Neural progenitor cell (in vitro differentiated cells): Measurements from ENCODE around the gene BTBD7. TPM values are rescaled to one million over a fixed set of nuclear protein-coding genes. Genes with fewer than 3 reads are reported as not detected.
A peak's percentile ranks its signal among the peaks of the same experiment; 100 is the strongest.

Source experiments
- DNase-seq: peaks from one replicate; pipeline ENCODE4 v3.0.0-alpha.2; 2016; ENCODE audit warnings: low spot score
- H2AFZ ChIP-seq: fragments of 200-600 bp; sonication (generic); replicated peaks from 2 replicates; pipeline ENCODE4 v1.6.1; 2016; ENCODE audit warnings: antibody characterized with exemption
- H3F3A ChIP-seq: fragments of 200-600 bp; sonication (generic); 2 replicates; pipeline ENCODE4 v1.6.1; 2016; ENCODE audit warnings: antibody characterized with exemption, low read depth
- H3K27ac ChIP-seq: fragments of 200-600 bp; sonication (generic); 2 replicates; pipeline ENCODE4 v1.5.1; 2016; ENCODE audit warnings: mild to moderate bottlenecking
- H3K27me3 ChIP-seq: fragments of 200-600 bp; sonication (generic); 2 replicates; pipeline ENCODE4 v1.6.1; 2016; ENCODE audit warnings: mild to moderate bottlenecking, moderate library complexity
- H3K36me3 ChIP-seq: fragments of 200-600 bp; sonication (generic); 2 replicates; pipeline ENCODE4 v1.5.1; 2016
- H3K4me1 ChIP-seq: fragments of 200-600 bp; sonication (generic); 2 replicates; pipeline ENCODE4 v1.6.1; 2016; ENCODE audit warnings: mixed run types
- H3K4me2 ChIP-seq: fragments of 200-600 bp; sonication (generic); 2 replicates; pipeline ENCODE4 v1.6.1; 2016
- H3K4me3 ChIP-seq: fragments of 200-600 bp; sonication (generic); 2 replicates; pipeline ENCODE4 v1.5.1; 2016
- H3K79me2 ChIP-seq: fragments of 200-600 bp; sonication (generic); 2 replicates; pipeline ENCODE4 v1.6.1; 2016; ENCODE audit warnings: low read depth
- H3K9ac ChIP-seq: fragments of 200-600 bp; sonication (generic); 2 replicates; pipeline ENCODE4 v1.6.1; 2016
- H3K9me3 ChIP-seq: fragments of 200-600 bp; sonication (generic); 2 replicates; pipeline ENCODE4 v1.5.1; 2016; ENCODE audit warnings: low read depth
- H4K20me1 ChIP-seq: fragments of 200-600 bp; sonication (generic); 2 replicates; pipeline ENCODE4 v1.6.1; 2016; ENCODE audit warnings: low read depth
- H3K27ac Mint-ChIP-seq: 3 replicates; pipeline ENCODE4 v1.8.0; 2021; ENCODE audit warnings: mixed read lengths
- H3K27me3 Mint-ChIP-seq: 2 replicates; pipeline ENCODE4 v1.8.0; 2022; ENCODE audit warnings: low read depth, mild to moderate bottlenecking, inconsistent platforms, moderate library complexity, mixed read lengths; ENCODE audit not compliant: insufficient read depth
- H3K36me3 Mint-ChIP-seq: 3 replicates; pipeline ENCODE4 v1.8.0; 2021; ENCODE audit warnings: mixed read lengths
- H3K4me1 Mint-ChIP-seq: 3 replicates; pipeline ENCODE4 v1.8.0; 2021; ENCODE audit warnings: mixed read lengths
- H3K4me3 Mint-ChIP-seq: 3 replicates; pipeline ENCODE4 v1.8.0; 2021; ENCODE audit warnings: mild to moderate bottlenecking, moderate library complexity, mixed read lengths
- H3K9me3 Mint-ChIP-seq: 3 replicates; pipeline ENCODE4 v1.8.0; 2020; ENCODE audit warnings: mixed read lengths
- EZH2 ChIP-seq: fragments of 200-600 bp; sonication (generic); IDR thresholded peaks from 2 replicates; pipeline ENCODE4 v1.6.1; 2017; ENCODE audit warnings: antibody characterized with exemption, mild to moderate bottlenecking, moderate library complexity
- EZH2phosphoT487 ChIP-seq: fragments of 200-600 bp; sonication (generic); IDR thresholded peaks from 2 replicates; pipeline ENCODE4 v1.6.1; 2017; ENCODE audit warnings: antibody characterized with exemption
- total RNA-seq: library from RNA; depleted of rRNA; stranded (reverse); fragments of >200 nt; gene quantifications from 2 replicates; pipeline ENCODE4 v1.2.3, GENCODE V29; 2015; ENCODE audit warnings: low replicate concordance
- TF ChIP-seq, protein P1 (sequence below): fragments of 200-600 bp; sonication (generic); IDR thresholded peaks from 2 replicates; pipeline ENCODE4 v1.5.1; 2017; ENCODE audit warnings: antibody characterized with exemption, mild to moderate bottlenecking

Gene BTBD7
- total RNA-seq, 1 donor from 2014 or later = 44.7 TPM

- H3K4me2 ChIP-seq = peak overlapping the region; percentile 8
- no peak overlapping the region for H3K27ac ChIP-seq
- H3K4me3 ChIP-seq = no peak overlapping the region
- H3K36me3 Mint-ChIP-seq = peaks cover 10% of the 10 kb centered on the region
- DNase-seq = peak; percentile 17
- peaks cover 15% of the 10 kb centered on the region for H3K4me1 Mint-ChIP-seq
- H3K4me3 Mint-ChIP-seq = no peak overlapping the region
- H3K9me3 ChIP-seq = no peaks in the 10 kb centered on the region
- TF ChIP-seq, protein P1, sequence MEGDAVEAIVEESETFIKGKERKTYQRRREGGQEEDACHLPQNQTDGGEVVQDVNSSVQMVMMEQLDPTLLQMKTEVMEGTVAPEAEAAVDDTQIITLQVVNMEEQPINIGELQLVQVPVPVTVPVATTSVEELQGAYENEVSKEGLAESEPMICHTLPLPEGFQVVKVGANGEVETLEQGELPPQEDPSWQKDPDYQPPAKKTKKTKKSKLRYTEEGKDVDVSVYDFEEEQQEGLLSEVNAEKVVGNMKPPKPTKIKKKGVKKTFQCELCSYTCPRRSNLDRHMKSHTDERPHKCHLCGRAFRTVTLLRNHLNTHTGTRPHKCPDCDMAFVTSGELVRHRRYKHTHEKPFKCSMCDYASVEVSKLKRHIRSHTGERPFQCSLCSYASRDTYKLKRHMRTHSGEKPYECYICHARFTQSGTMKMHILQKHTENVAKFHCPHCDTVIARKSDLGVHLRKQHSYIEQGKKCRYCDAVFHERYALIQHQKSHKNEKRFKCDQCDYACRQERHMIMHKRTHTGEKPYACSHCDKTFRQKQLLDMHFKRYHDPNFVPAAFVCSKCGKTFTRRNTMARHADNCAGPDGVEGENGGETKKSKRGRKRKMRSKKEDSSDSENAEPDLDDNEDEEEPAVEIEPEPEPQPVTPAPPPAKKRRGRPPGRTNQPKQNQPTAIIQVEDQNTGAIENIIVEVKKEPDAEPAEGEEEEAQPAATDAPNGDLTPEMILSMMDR = no peak
- TF ChIP-seq EZH2 = no peak
- no peak for TF ChIP-seq EZH2phosphoT487
- H3K27ac Mint-ChIP-seq = peak overlapping the region; percentile 50
- H4K20me1 ChIP-seq = peaks cover 65% of the 10 kb centered on the region
- H3K4me1 ChIP-seq = peaks cover 15% of the 10 kb centered on the region
- H3K36me3 ChIP-seq = no peaks in the 10 kb centered on the region
- H3K9ac ChIP-seq = peak overlapping the region; percentile 37
- H3K27me3 ChIP-seq = no peaks in the 10 kb centered on the region
- peaks cover 2% of the 10 kb centered on the region for H3K27me3 Mint-ChIP-seq
- no peak overlapping the region for H2AFZ ChIP-seq
- H3K9me3 Mint-ChIP-seq = no peaks in the 10 kb centered on the region
- peaks cover 4% of the 10 kb centered on the region for H3F3A ChIP-seq
- peaks cover 35% of the 10 kb centered on the region for H3K79me2 ChIP-seq
Observed at GRCh38 chr14:93269341-93270068, 63.3 kb downstream of the BTBD7 start.

- DNase-seq = no peak
Observed at GRCh38 chr14:93268406-93268805, 64.4 kb downstream of the BTBD7 start.

GRCh38 chr14:93267149-93267711 is 65.6 kb downstream of the BTBD7 start:
- no peak overlapping the region for H2AFZ ChIP-seq
- H3K36me3 Mint-ChIP-seq = peaks cover 5% of the 10 kb centered on the region
- no peak overlapping the region for H3K4me3 ChIP-seq
- no peak overlapping the region for H3K4me2 ChIP-seq
- H3K27ac Mint-ChIP-seq = no peak overlapping the region
- H4K20me1 ChIP-seq = peaks cover 56% of the 10 kb centered on the region
- no peak overlapping the region for H3K9ac ChIP-seq
- no peaks in the 10 kb centered on the region for H3K9me3 ChIP-seq
- peaks cover under 1% of the 10 kb centered on the region for H3K27me3 Mint-ChIP-seq
- no peak for DNase-seq
- no peak overlapping the region for H3K4me3 Mint-ChIP-seq
- TF ChIP-seq EZH2 (no peak), EZH2phosphoT487 (no peak)
- TF ChIP-seq, protein P1 = no peak
- no peaks in the 10 kb centered on the region for H3K27me3 ChIP-seq
- H3K36me3 ChIP-seq = no peaks in the 10 kb centered on the region
- peaks cover 12% of the 10 kb centered on the region for H3K4me1 Mint-ChIP-seq
- no peaks in the 10 kb centered on the region for H3K9me3 Mint-ChIP-seq
- H3K27ac ChIP-seq = no peak overlapping the region
- H3K4me1 ChIP-seq = peaks cover 11% of the 10 kb centered on the region
- peaks cover 30% of the 10 kb centered on the region for H3K79me2 ChIP-seq
- peaks cover 4% of the 10 kb centered on the region for H3F3A ChIP-seq

More at GRCh38 chr14:93268406-93268805, 64.4 kb downstream of the BTBD7 start:
- Histone ChIP-seq H3K27me3 (no peaks in the 10 kb centered on the region), H3K36me3 (no peaks in the 10 kb centered on the region), H3F3A (peaks cover 4% of the 10 kb centered on the region), H3K79me2 (peaks cover 35% of the 10 kb centered on the region), H3K9me3 (no peaks in the 10 kb centered on the region), H4K20me1 (peaks cover 65% of the 10 kb centered on the region), H3K9ac (no peak overlapping the region), H3K4me1 (peaks cover 15% of the 10 kb centered on the region), H3K4me3 (no peak overlapping the region), H3K27ac (no peak overlapping the region), H3K4me2 (no peak overlapping the region), H2AFZ (no peak overlapping the region)
- Mint-ChIP-seq H3K9me3 (no peaks in the 10 kb centered on the region), H3K4me3 (no peak overlapping the region), H3K27me3 (peaks cover 2% of the 10 kb centered on the region), H3K4me1 (peaks cover 15% of the 10 kb centered on the region), H3K36me3 (peaks cover 7% of the 10 kb centered on the region), H3K27ac (no peak overlapping the region)
- TF ChIP-seq, protein P1 = no peak
- TF ChIP-seq EZH2phosphoT487 (no peak), EZH2 (no peak)
